Naive thymus-derived CD4-positive, alpha-beta T cell (primary cell): ENCODE measurements around the gene PAX6. TPM values are rescaled to one million over a fixed set of nuclear protein-coding genes. Genes with fewer than 3 reads are reported as not detected.

ENCODE experiments used
- ATAC-seq: fragments of 150-1000 bp; cut with Tn5 transposase; 2 replicates; pipeline ENCODE4 v1.10.0; 2021; ENCODE audit warnings: mild to moderate bottlenecking, moderate library complexity
- CTCF ChIA-PET: fragments of 350-600 bp; sonication (Branson Sonifier 250); formaldehyde crosslinking; loops from one replicate; lab custom pipeline; 2021; ENCODE audit warnings: antibody characterized with exemption; lab: Charles Lee
- POLR2A ChIA-PET: fragments of 350-600 bp; sonication (Branson Sonifier 250); formaldehyde crosslinking; loops from one replicate; lab custom pipeline; 2021; ENCODE audit warnings: antibody characterized with exemption, inconsistent platforms; lab: Charles Lee
- DNase-seq, 9 donors: peaks; one replicate each; pipeline versions ENCODE4 v3.0.0 to v3.0.0-alpha.2; 2020 to 2022; ENCODE audit warnings: mixed read lengths in 1 of 9
- H3K27ac ChIP-seq: one replicate; pipeline ENCODE4 v1.7.0; 2013; ENCODE audit warnings: mild to moderate bottlenecking, low read depth, low read length, moderate library complexity
- H3K27me3 ChIP-seq, 2 donors: one replicate each; pipeline ENCODE4 v1.7.0; 2013; ENCODE audit warnings: low read length in 2 of 2, mild to moderate bottlenecking in 2 of 2, moderate library complexity in 2 of 2; ENCODE audit not compliant: control insufficient read depth in 2 of 2, insufficient read depth in 2 of 2
- H3K36me3 ChIP-seq, 3 experiments: 1 replicate in 2 of 3; 2 replicates in 1 of 3; pipeline ENCODE4 v1.7.0; 2013; ENCODE audit warnings: low read length in 3 of 3, mild to moderate bottlenecking in 3 of 3, moderate library complexity in 1 of 3; ENCODE audit not compliant: insufficient read depth in 3 of 3, control insufficient read depth in 2 of 3
- H3K4me1 ChIP-seq, 2 donors: one replicate each; pipeline ENCODE4 v1.7.0; 2013; ENCODE audit warnings: low read length in 2 of 2, mild to moderate bottlenecking in 2 of 2, moderate library complexity in 1 of 2; ENCODE audit not compliant: control insufficient read depth in 2 of 2, insufficient read depth in 2 of 2
- H3K4me3 ChIP-seq: 2 replicates; pipeline ENCODE4 v1.7.0; 2013; ENCODE audit warnings: mild to moderate bottlenecking, low read length
- H3K9me3 ChIP-seq, 3 experiments: 1 replicate in 2 of 3; 2 replicates in 1 of 3; pipeline ENCODE4 v1.7.0; 2013; ENCODE audit warnings: low read length in 3 of 3; ENCODE audit not compliant: control insufficient read depth in 2 of 3
- H3K27ac Mint-ChIP-seq, 9 donors: one replicate each; pipeline ENCODE4 v1.8.0; 2020 to 2022; ENCODE audit warnings: mixed read lengths in 9 of 9, mild to moderate bottlenecking in 8 of 9, moderate library complexity in 5 of 9, inconsistent platforms in 2 of 9
- H3K27me3 Mint-ChIP-seq, 5 donors: one replicate each; pipeline ENCODE4 v1.8.0; 2021 to 2022; ENCODE audit warnings: mixed read lengths in 5 of 5, mild to moderate bottlenecking in 1 of 5
- H3K36me3 Mint-ChIP-seq, 5 donors: one replicate each; pipeline ENCODE4 v1.8.0; 2020 to 2022; ENCODE audit warnings: mixed read lengths in 5 of 5, mild to moderate bottlenecking in 3 of 5, inconsistent platforms in 1 of 5
- H3K4me1 Mint-ChIP-seq, 7 donors: one replicate each; pipeline ENCODE4 v1.8.0; 2020 to 2022; ENCODE audit warnings: mixed read lengths in 7 of 7, mild to moderate bottlenecking in 3 of 7, inconsistent platforms in 1 of 7
- H3K4me3 Mint-ChIP-seq, 10 donors: one replicate each; pipeline ENCODE4 v1.8.0; 2020 to 2022; ENCODE audit warnings: mild to moderate bottlenecking in 10 of 10, mixed read lengths in 10 of 10, moderate library complexity in 6 of 10, inconsistent platforms in 2 of 10
- H3K9me3 Mint-ChIP-seq, 11 donors: one replicate each; pipeline ENCODE4 v1.8.0; 2020 to 2022; ENCODE audit warnings: mixed read lengths in 11 of 11, mild to moderate bottlenecking in 4 of 11, inconsistent platforms in 1 of 11, moderate library complexity in 1 of 11
- intact Hi-C, 2 donors: fragments of 100-400 bp; cut with micrococcal nuclease; formaldehyde crosslinking; loops; one replicate each; pipeline ENCODE4 v1.15.1; 2023
- polyA plus RNA-seq, 2 donors: library from polyadenylated mRNA; unstranded; fragments of 300-500 nt; fragmentation: Illumina TruSeq; gene quantifications; one replicate each; pipeline ENCODE4 v1.2.3, GENCODE V29; 2021
- total RNA-seq, 6 experiments: library from RNA in 5 of 6; stranded (reverse) in 5 of 6; gene quantifications; 1 replicate in 5 of 6; 2 replicates in 1 of 6; pipeline ENCODE4 v1.2.3 and lab custom pipeline; 2021 to 2026

Gene PAX6
- total and polyA plus RNA-seq, 7 experiments from 2014 or later: not detected

DNA sequence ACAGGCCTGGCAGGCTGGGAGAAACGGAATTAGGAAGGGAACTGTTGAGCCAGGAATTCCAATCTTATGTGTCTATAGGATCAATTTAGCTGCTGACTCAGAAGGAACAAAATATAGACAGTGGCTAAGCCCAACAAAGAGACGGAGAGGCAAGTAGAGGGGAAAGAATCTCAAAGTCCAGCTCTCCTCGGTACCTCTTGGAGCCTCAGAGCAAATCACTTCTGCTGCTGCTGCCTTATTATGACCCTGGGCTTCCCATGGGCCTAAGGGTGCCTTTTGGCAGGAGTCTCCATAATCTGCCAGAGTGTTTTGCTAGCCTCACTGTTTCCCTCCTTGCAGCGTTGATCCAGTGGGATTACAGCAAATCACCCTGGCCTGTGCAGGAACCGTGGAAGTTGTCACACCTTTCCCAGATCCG is 31.7 kb downstream of the PAX6 start:
- H3K27ac Mint-ChIP-seq: no peak overlapping the region
- peaks cover 0 to 2% (median 0%) of the 10 kb centered on the region in 7 donors for H3K4me1 Mint-ChIP-seq
- no peaks in the 10 kb centered on the region for H3K36me3 ChIP-seq
- H3K27me3 ChIP-seq: no peaks in the 10 kb centered on the region
- DNase-seq (no peak), ATAC-seq (no peak)
- intact Hi-C loops: no loop called here
- POLR2A ChIA-PET: no interaction called here
- no peaks in the 10 kb centered on the region for H3K4me1 ChIP-seq
- CTCF ChIA-PET: no interaction called here
- H3K36me3 Mint-ChIP-seq: peaks cover 0 to 41% (median 34%) of the 10 kb centered on the region in 5 donors
- no peaks in the 10 kb centered on the region for H3K9me3 ChIP-seq
- no peak overlapping the region for H3K4me3 ChIP-seq
- no peaks in the 10 kb centered on the region for H3K9me3 Mint-ChIP-seq
- no peak overlapping the region for H3K4me3 Mint-ChIP-seq
- no peaks in the 10 kb centered on the region for H3K27me3 Mint-ChIP-seq
- no peak overlapping the region for H3K27ac ChIP-seq

DNA sequence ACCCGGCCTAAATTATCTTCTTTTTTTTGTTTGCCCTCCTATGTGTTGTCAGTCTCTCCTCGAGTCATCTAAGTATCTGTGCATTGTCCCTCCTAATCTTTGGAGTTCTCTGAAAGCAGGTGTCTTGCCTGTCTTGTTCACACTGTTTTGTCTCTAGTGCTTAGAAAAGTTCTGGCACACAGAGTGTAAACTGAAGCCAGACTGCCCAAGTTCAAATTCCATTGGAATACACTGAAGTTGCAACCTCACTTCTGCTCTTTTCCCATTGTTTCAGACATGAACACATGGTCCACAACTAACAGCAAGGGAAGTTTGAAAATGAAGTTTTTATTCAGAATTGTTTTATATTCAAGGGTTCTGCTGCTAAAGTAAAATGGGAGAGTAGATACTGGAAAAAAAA is 38.7 kb downstream of the PAX6 start:
- H3K4me3 ChIP-seq: no peak overlapping the region
- peaks cover 0 to 2% (median 0%) of the 10 kb centered on the region in 11 donors for H3K9me3 Mint-ChIP-seq
- intact Hi-C loops: no loop called here

GRCh38 chr11:31770011-31770700 is 41.0 kb downstream of the PAX6 start:
- ChIA-PET POLR2A (no interaction called here), CTCF (no interaction called here)
- no peak overlapping the region for H3K4me3 Mint-ChIP-seq
- no peak overlapping the region for H3K27ac Mint-ChIP-seq
- ATAC-seq (no peak), DNase-seq (no peak)
- Histone ChIP-seq H3K27me3 (no peaks in the 10 kb centered on the region), H3K27ac (no peak overlapping the region), H3K4me1 (no peaks in the 10 kb centered on the region), H3K36me3 (no peaks in the 10 kb centered on the region), H3K4me3 (no peak overlapping the region), H3K9me3 (no peaks in the 10 kb centered on the region)
- H3K4me1 Mint-ChIP-seq: peaks cover 0 to 3% (median 0%) of the 10 kb centered on the region in 7 donors
- intact Hi-C loops: no loop called here
- peaks cover 0 to 39% (median 28%) of the 10 kb centered on the region in 5 donors for H3K36me3 Mint-ChIP-seq
- no peaks in the 10 kb centered on the region for H3K27me3 Mint-ChIP-seq
- H3K9me3 Mint-ChIP-seq: peaks cover 0 to 2% (median 0%) of the 10 kb centered on the region in 11 donors

More for the DNA sequence above, 38.7 kb downstream of the PAX6 start:
- Mint-ChIP-seq H3K4me3 (no peak overlapping the region), H3K27ac (no peak overlapping the region), H3K4me1 (peaks cover 0 to 3% (median 0%) of the 10 kb centered on the region in 7 donors), H3K36me3 (peaks cover 0 to 43% (median 30%) of the 10 kb centered on the region in 5 donors), H3K27me3 (no peaks in the 10 kb centered on the region)
- H3K9me3 ChIP-seq: no peaks in the 10 kb centered on the region
- ATAC-seq: no peak
- H3K27ac ChIP-seq: no peak overlapping the region
- ChIA-PET POLR2A (no interaction called here), CTCF (no interaction called here)
- no peak for DNase-seq
- no peaks in the 10 kb centered on the region for H3K4me1 ChIP-seq
- no peaks in the 10 kb centered on the region for H3K36me3 ChIP-seq
- H3K27me3 ChIP-seq: no peaks in the 10 kb centered on the region

GRCh38 chr11:31768749-31769640 is 42.1 kb downstream of the PAX6 start:
- H3K27me3 ChIP-seq: no peaks in the 10 kb centered on the region
- Mint-ChIP-seq H3K4me3 (no peak overlapping the region), H3K9me3 (peaks cover 0 to 2% (median 0%) of the 10 kb centered on the region in 11 donors), H3K4me1 (peaks cover 0 to 3% (median 0%) of the 10 kb centered on the region in 7 donors), H3K27ac (no peak overlapping the region), H3K27me3 (no peaks in the 10 kb centered on the region), H3K36me3 (peaks cover 0 to 34% (median 28%) of the 10 kb centered on the region in 5 donors)
- ATAC-seq (no peak), DNase-seq (no peak)
- intact Hi-C loops: no loop called here
- no peaks in the 10 kb centered on the region for H3K36me3 ChIP-seq
- POLR2A ChIA-PET: no interaction called here
- no peak overlapping the region for H3K4me3 ChIP-seq
- no peaks in the 10 kb centered on the region for H3K4me1 ChIP-seq
- H3K9me3 ChIP-seq: no peaks in the 10 kb centered on the region
- CTCF ChIA-PET: no interaction called here
- H3K27ac ChIP-seq: no peak overlapping the region

- H3K4me3 ChIP-seq: no peak overlapping the region
- H3K27me3 Mint-ChIP-seq: no peaks in the 10 kb centered on the region
- no peaks in the 10 kb centered on the region for H3K27me3 ChIP-seq
- H3K27ac Mint-ChIP-seq: no peak overlapping the region
- H3K4me1 Mint-ChIP-seq: peaks cover 0 to 3% (median 0%) of the 10 kb centered on the region in 7 donors
- peaks cover 0 to 2% (median 0%) of the 10 kb centered on the region in 11 donors for H3K9me3 Mint-ChIP-seq
- DNase-seq (no peak), ATAC-seq (no peak)
- no peaks in the 10 kb centered on the region for H3K36me3 ChIP-seq
- H3K9me3 ChIP-seq: no peaks in the 10 kb centered on the region
- ChIA-PET CTCF (no interaction called here), POLR2A (no interaction called here)
- peaks cover 0 to 23% (median 18%) of the 10 kb centered on the region in 5 donors for H3K36me3 Mint-ChIP-seq
- no peak overlapping the region for H3K4me3 Mint-ChIP-seq
- H3K27ac ChIP-seq: no peak overlapping the region
- no peaks in the 10 kb centered on the region for H3K4me1 ChIP-seq
- intact Hi-C loops: no loop called here
These were observed 43.4 kb downstream of the PAX6 start for GRCh38 chr11:31767685-31768084.

- Histone ChIP-seq H3K27ac (no peak overlapping the region), H3K4me1 (no peaks in the 10 kb centered on the region), H3K9me3 (no peaks in the 10 kb centered on the region), H3K36me3 (no peaks in the 10 kb centered on the region), H3K4me3 (no peak overlapping the region), H3K27me3 (no peaks in the 10 kb centered on the region)
- H3K4me3 Mint-ChIP-seq: no peak overlapping the region
- intact Hi-C loops: no loop called here
- DNase-seq (no peak), ATAC-seq (no peak)
- H3K27ac Mint-ChIP-seq: no peak overlapping the region
- ChIA-PET CTCF (no interaction called here), POLR2A (no interaction called here)
- H3K36me3 Mint-ChIP-seq: peaks cover 0 to 17% (median 12%) of the 10 kb centered on the region in 5 donors
- H3K4me1 Mint-ChIP-seq: peaks cover 0 to 3% (median 0%) of the 10 kb centered on the region in 7 donors
- H3K27me3 Mint-ChIP-seq: no peaks in the 10 kb centered on the region
- no peaks in the 10 kb centered on the region for H3K9me3 Mint-ChIP-seq
These were observed 44.1 kb downstream of the PAX6 start for GRCh38 chr11:31767066-31767465.
